Pons (tissue), 1 donor: ENCODE results near the gene MGMT.

Source experiments
- DNase-seq: peaks from one replicate; pipeline ENCODE4 v3.0.0-alpha.2; 2016; ENCODE audit warnings: low spot score

MGMT gene

GRCh38 chr10:129709627-129710509 is 242.8 kb downstream of the MGMT start:
- DNase-seq = no peak

GRCh38 chr10:129710510-129710847 is 243.4 kb downstream of the MGMT start:
- no peak for DNase-seq

GRCh38 chr10:129711291-129711690 is 244.2 kb downstream of the MGMT start:
- no peak for DNase-seq

DNA sequence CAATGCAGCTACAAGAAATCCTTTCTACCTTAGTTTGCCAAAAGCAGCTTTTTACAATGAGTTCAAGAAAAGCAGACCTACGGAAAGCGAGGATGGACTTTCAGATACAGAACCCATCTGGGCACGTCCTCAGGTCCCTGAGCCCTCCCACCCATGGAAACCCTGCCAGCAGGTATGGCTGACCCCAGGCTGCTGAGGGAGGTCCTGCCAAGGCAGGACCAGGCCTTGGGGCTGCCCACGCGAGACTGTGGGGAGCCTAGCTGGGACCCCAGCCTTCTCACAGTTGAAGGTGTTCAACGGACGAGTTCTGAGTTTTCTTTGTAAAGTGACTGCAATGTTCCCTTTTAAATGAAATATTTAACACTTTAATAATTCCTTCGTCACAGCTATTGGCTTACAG is 245.0 kb downstream of the MGMT start:
- DNase-seq = no peak

DNA sequence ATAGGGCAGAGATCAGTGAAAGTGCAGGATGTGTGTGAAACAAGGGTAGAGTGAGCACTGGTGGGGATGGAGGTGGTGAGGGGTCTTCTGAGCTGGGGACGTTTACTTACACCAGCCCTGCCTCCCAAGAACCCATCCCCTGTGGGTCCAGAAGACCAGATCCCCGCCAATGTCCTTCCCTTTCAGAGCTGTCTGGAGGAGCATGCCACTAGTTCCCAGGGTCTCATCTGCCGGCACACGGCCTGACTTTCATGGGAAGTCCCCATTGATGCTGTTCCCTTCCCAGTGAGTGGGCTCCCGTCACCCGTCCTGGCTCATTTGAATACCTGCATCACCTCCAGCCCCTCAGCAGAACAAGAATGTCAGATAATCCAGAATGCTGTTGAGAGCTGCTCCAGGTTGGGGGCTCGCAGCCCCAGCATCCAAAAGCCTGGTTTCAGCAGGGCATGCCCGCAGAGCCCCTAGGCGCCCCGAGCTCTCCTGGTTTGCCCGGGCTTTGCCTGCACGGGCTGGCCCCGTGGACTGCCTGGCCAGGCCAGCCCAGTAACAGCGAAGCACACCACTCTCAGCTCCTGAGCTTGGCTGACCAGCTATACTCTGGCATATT is 246.7 kb downstream of the MGMT start:
- no peak for DNase-seq

DNA sequence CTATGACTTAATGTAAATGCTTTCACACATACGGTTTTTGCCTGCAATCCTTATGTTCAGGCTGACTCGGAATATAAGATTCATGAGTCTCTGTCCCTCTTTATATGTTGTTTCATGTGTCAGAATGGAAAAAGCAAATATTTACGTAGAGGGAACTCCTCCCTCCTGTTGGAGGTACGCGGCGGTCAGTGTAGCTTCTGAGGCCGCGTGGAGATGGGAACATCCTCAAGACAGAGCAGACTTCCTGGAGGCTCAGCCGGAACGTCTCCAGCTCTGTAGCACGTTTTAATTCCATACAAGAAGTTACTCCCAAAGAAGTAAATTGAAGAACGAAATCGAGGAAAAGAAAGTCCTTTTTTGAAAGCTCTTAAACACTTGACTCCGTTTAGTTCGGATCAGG is 248.8 kb downstream of the MGMT start:
- DNase-seq = no peak

DNA sequence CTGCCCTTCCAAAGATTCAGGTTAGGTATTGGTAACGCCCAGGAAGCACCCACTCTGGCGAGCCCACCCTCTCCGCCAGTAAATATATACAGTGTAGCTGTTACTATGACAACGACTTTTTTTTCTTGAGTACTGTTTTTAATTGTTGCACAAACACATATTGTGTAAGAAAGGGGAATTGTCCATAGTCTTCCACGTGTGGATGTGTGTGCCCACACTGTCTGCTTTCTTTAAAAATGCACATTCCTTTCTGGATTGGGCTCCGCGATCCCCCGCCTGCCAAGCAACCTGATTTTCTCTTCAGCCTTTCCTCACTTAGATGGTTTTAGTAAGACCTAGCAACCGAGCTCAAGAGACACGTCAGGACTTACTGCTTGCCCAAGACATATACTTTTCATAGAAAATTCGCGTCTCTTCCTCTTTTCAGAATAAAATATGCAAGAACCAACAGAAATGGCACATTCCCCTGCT is 249.2 kb downstream of the MGMT start:
- no peak for DNase-seq

- DNase-seq = no peak
Observed at GRCh38 chr10:129716881-129717280, 249.8 kb downstream of the MGMT start.

- DNase-seq = no peak
Observed at GRCh38 chr10:129717816-129718547, 250.9 kb downstream of the MGMT start.

DNA sequence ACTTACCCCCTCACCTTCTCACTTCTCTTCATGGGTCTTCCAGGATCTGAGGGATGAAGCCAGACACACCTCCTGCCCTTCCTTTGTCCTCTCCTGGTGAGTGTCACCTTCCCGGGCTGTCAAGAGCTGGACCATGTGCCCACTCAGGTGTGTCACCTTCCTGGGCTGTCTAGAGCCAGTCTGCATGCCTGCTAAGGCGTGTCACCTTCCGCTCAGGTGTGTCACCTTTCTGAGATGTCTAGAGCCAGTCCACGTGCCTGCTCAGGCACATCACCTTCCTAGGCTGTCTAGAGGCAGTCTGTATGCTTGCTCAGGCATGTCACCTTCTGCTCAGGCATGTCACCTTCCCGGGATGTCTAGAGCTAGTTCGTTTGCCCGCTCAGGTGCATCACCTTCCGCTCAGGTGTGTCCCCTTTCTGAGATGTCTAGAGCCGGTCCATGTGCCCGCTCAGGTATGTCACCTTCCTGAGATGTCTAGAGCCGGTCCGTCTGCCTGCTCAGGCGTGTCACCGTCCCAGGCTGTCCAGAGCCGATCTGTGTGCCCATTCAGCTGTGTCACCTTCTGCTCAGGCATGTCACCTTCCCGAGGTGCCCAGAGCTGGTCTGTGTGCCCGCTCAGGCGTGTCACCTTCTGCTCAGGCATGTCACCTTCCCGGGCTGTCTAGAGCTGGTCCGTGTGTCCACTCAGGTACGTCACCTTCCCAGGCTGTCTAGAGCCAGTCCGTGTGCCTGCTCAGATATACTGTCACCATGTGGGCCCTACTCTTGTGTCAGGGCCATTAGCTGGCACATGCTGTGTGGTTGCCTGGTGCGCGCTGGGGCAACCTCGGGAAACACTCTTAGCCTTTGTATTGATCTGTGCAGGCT is 251.7 kb downstream of the MGMT start:
- DNase-seq = no peak

GRCh38 chr10:129719415-129719739 is 252.3 kb downstream of the MGMT start:
- no peak for DNase-seq

DNA sequence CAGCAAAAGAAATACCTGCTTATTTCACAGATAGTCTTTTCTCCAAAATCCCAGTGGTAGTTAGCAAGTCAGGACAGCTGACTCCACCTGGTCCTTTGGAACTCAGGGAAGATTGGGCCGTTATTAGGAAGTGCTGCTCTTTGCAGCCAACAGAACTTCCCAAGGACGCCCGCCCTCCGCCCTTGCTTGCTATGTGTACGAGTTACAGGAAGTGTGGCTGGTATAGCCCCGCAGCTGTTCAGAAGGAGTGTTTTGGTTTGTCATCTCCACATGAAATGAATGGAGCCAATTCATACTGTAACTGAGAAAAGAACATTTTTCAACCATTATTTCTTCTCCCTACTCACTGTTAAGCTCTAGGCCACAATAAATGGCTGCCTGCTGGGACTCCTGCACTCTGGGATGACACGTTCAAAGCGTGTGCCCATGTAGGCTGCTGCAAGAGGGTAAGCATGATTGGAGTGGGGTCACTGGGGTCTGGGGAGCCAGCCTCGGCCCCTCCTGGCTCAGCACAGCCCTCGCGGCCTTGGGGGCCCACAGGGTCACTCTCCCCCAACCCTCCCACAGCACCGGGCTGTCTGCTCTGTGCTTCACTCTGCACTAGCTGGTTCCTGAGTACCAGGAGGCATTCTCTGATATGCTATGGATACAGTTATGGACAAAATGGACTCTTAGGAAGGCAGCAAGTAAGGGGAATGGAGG is 253.0 kb downstream of the MGMT start:
- no peak for DNase-seq

GRCh38 chr10:129725011-129725410 is 258.0 kb downstream of the MGMT start:
- no peak for DNase-seq

- no peak for DNase-seq
Observed at GRCh38 chr10:129725482-129725881, 258.4 kb downstream of the MGMT start.

DNA sequence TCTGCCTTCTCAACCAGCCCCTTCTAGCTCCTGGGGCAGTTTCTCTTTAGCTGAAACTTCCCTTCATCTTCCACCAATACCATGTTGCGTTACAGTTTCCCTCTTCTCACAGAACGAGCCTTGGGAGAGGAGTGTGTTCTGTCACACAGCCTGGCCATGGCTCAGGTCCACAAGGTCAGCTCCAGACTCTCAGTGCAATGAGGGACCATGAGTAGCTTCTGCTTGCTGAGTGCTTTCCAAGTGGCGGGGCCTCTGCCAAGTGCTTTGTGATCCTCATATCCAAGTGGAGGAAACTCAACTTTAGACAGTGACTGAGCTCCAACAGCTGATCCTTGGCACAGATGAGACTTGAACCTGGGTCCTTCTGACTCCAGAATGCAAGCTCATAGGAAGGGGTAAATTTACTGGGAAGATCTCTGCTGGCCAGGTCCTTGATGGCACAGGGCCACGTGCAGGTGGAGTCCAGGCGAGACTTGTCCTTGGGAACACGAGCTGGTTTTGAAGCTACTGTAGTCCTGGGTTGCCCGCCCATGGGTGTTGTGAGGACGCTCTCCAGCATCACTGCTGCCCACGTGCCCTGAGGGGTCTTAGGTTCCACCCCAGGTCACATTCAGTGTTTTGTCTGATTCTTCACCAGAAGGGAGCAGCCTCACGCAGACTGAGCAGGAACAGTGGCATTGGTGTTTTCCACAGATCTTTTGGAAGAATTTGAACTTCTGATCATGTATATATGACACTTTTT is 259.0 kb downstream of the MGMT start:
- no peak for DNase-seq

DNA sequence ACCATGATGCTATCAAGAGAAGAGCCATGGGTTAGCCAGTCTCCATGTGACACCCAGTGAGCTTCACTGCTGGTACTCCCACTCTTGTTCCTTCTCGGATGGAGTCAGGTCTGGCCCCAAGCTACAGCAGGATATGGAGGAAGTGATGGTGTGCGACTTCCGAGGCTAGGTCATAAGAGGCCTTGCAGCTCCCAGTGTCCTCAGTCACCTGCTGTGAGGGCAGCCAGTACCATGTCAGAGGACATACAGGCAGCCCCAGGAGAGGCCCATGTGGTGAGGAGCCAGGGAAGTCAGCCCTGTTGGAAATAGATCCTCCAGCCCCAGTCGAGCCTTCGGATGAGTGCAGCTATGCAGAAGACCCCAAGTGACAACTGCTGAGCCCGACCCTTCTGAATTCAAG is 260.0 kb downstream of the MGMT start:
- DNase-seq = no peak

GRCh38 chr10:129727495-129727894 is 260.5 kb downstream of the MGMT start:
- no peak for DNase-seq

GRCh38 chr10:129728246-129728820 is 261.3 kb downstream of the MGMT start:
- DNase-seq = no peak

DNA sequence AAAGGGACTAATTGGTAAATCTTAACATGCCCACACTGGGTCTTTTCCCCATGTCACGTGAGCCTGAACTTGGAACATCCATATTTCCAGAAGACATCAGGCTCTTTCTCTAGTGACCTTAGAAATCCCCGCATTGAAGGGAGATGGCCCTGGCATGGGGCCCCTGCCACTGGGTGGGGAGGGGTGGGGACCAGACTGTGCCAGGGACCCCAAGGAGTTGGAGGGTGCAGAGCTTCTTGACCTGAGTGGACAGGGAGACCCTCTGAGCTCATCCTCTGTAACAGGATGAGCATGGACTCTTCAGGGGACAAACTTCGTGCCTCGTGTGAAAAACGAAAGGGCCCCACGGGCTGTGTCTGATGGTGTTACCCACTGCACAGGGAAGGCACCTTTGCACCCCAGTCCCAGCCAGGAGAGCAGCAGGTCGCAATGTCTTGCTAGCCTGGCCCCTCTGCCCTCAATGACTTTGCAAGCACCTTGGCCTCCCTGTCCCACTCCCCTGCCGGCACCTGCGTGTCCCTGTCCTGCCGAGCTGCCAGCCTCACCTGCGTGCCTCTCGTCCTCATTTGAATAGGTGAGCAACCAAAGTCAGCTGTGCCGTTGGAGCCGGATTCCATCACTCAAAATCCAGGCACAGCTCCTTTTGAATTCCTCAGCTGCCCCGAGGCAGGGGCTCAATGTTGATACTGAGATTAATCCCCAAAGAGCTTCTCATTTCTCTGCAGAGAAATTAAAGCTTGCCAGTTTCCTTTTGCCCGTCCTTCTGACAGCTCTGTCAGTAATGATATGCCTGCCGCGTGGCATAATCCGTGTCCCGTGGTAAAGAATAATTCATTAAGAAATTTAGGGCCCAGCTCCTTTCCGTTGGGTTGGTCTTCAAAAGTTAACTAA is 262.1 kb downstream of the MGMT start:
- DNase-seq = no peak
